ENCODE data around the gene RBM38. TPM values are rescaled to one million over a fixed set of nuclear protein-coding genes. Genes with fewer than 3 reads are reported as not detected.

RBM38 gene
- 7.8 and 8.1 TPM in 2 replicates for total RNA-seq

GRCh38 chr20:57390604-57391438 lies at the start of gene RBM38:
RBM38 (plus strand) TSS chr20:57391396; CDS start chr20:57391582, 186 bp downstream.

GRCh38 chr20:57351042-57351783 lies 40.0 kb upstream of the RBM38 start, which contains the start of gene RAE1:
RAE1 (plus strand) TSS chr20:57351255; CDS start chr20:57354039, 2,784 bp downstream.

Other genes starting within 250 kb of the RBM38 start
- not detected in 2 replicates for gene BMP7, start 124.8 kb upstream of the RBM38 start, total RNA-seq
- gene SPO11, start 61.6 kb upstream of the RBM38 start, total RNA-seq: not detected in 2 replicates
- 18.5 and 24.2 TPM in 2 replicates for gene RAE1, start 40.1 kb upstream of the RBM38 start, total RNA-seq
- 0.23 TPM in 1 of 2 replicates, not detected in the other for gene CTCFL, start 133.7 kb downstream of the RBM38 start, total RNA-seq
- not detected in 2 replicates for gene PCK1, start 169.7 kb downstream of the RBM38 start, total RNA-seq
- gene ZBP1, start 229.0 kb downstream of the RBM38 start, total RNA-seq: not detected in 2 replicates

All from pericardium fibroblast (primary cell).